Dermis microvascular lymphatic vessel endothelial cell (primary cell): ENCODE measurements around the gene ZNRF3. TPM values are rescaled to one million over a fixed set of nuclear protein-coding genes. Genes with fewer than 3 reads are reported as not detected.

ENCODE experiments used
- DNase-seq, 2 donors: peaks; one replicate each; pipeline versions ENCODE4 v3.0.0 to v3.0.0-alpha.2; 2010; ENCODE audit warnings: low read depth in 2 of 2
- total RNA-seq: library from RNA; depleted of rRNA; stranded (reverse); fragments of >200 nt; gene quantifications from 2 replicates; pipeline ENCODE4 v1.2.1, GENCODE V29; 2014

ZNRF3 gene
- total RNA-seq, 1 donor from 2014 or later: 1.5 TPM

GRCh38 chr22:29087012-29087411 lies 203.6 kb downstream of the ZNRF3 start:
- no peak for DNase-seq

DNA sequence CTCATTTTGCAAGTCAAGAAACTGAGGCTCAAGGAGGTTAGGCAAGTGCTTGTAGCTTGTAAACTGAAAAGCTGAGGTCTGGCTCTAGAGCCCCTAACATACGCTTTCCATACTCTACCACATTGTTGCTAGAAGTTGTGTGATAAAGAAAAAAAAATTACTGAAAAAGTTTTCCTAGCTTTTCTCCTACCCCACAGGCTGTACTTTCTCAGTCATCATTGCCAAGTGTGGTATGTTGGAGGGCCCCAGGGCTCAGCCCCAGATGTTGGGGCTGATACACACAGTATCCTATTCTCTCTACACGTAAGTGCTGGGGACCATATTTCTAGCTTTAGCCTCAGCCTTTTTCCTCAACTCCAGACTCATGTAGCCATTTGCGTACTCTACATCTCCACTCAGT lies 205.4 kb downstream of the ZNRF3 start:
- DNase-seq: no peak

GRCh38 chr22:29089507-29089906 lies 206.1 kb downstream of the ZNRF3 start:
- DNase-seq: no peak

DNA sequence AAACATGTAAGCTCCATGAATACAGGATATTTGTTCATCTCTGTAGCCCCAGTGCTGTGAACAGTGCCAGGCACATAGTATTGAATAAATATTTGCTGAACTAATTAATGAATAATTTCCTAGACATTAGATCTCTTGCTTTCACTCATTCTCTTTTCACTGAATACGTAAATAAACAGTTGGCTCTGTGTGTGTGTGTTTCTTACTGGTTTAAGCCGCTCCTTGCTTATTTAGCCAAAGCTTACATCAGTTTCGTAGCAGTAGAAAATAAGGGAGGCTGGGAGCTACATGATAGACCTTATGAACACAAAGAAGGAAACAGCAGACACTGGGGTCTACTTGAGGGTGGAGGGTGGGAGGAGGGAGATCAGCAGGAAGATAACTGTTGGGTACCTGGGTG lies 206.7 kb downstream of the ZNRF3 start:
- DNase-seq: no peak

GRCh38 chr22:29092243-29092642 lies 208.9 kb downstream of the ZNRF3 start:
- no peak for DNase-seq

DNA sequence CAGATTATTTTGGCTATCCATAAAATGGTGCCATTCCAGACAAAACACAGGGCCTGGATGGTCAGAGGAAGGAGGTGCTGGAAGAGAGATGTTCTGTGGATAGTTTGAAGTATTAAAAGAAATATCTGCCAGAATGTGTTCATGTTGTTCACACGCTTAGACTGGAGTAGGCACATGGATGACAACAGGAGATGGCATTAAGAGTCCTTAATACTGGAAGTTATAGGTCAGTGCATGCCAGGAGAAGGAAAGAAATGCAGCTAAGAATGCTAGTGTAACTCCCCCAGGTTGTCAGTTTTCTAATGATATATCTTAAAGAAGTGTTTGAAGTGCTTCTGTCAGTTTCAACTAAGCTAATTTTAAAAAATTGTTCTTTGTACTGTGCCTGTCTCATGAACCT lies 209.7 kb downstream of the ZNRF3 start:
- DNase-seq: no peak

DNA sequence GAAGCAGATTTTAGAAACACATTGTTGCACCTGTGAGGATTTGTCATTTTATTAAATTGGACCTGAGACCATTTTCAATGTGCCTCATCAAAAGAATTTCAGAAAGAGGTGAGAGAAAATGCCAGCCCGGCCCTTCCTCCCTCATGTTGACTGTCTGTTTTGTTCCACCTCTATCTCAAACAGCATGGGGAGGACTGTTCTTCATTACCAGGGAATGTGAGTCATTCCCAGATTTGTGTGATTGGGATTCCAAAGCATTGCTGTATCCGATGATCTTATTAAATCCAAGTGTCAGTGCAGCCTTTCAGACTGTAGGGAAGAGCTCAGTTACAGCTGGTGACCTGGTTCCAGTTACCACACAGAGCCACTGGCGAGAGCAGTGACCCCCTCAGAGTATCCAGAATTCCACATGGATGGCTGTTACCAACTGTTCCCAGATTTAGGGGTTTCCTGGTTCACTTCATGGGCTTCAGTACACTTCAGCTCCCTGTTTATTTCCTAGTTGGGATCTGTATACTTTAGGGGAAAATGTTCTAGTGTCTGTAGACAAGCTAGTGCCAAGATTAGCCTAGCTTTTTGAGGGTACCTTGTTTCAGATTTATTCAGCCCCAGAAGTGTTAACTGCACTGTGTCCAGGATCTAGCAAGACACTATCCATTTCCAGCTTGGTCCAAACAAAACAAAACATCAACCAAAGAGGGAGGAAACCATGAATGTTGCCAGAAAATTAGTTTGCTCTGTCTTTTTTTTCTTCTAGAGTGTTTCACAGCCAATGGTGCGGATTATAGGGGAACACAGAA lies 210.3 kb downstream of the ZNRF3 start:
- no peak for DNase-seq

- DNase-seq: no peak
Measured at GRCh38 chr22:29095459-29095858, 212.1 kb downstream of the ZNRF3 start.

DNA sequence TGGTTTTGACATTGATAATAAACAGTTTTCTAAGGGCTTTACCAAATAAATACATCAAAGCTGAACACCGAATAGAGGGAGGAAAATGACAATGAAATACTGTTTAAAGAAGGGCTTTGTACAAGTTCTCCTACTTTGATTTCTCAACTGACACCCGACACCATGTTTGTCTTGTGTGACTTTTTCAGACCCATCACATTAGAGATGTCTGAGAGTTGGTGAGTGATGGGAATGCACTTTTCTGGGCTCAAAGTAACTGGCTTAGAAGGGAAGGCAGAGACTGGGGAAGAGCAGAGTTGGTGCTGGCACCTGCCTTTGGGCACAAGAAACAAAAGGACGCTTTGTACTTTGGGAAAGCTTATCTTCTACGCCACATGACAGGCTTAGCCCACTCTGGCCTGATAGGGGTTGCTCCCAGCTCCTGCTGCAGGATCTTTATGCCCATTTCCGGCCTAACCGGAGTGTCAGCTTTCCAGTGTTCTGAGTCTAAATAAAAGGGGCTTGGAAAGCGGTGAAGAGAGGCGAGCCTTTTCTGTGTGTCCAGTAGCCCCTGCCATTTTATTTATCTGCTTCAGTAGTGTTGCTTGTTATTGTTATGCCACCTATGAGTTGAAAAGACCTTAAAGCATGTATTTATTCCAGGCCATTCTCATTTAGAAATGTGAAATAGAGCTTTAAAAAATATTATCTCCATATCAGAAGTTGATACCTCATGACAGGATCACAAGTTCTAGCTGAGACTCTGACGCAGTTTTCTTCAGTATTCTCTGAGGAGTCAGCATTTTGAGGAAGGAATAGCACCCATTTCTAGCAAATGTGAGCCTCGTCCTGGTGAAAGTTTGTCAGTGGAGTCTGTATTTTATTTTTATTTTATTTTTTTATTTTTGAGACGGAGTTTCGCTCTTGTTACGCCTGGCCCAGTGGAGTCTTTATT lies 213.6 kb downstream of the ZNRF3 start:
- DNase-seq: no peak

- DNase-seq: no peak
Measured at GRCh38 chr22:29098296-29098695, 214.9 kb downstream of the ZNRF3 start.

GRCh38 chr22:29102300-29102699 lies 218.9 kb downstream of the ZNRF3 start:
- no peak for DNase-seq

GRCh38 chr22:29103121-29103520 lies 219.7 kb downstream of the ZNRF3 start:
- no peak for DNase-seq

DNA sequence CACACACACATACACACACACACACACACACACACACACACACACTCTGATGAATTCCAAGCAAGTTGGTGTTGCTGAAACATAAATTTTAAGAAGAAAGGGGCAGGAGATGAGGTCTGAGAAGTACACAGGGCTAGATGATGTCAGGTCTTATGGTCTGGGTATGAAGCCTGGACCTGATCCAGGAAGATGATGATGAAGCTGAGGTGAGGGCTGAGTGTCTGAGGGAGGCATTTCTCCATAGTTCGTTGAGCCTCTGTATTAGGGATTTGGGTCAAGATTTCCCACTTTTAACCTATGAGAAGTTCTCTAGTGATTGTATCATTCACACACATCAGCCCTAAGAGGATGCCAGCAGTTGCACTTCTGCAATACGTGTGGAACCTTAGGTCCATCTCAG lies 222.1 kb downstream of the ZNRF3 start:
- no peak for DNase-seq

DNA sequence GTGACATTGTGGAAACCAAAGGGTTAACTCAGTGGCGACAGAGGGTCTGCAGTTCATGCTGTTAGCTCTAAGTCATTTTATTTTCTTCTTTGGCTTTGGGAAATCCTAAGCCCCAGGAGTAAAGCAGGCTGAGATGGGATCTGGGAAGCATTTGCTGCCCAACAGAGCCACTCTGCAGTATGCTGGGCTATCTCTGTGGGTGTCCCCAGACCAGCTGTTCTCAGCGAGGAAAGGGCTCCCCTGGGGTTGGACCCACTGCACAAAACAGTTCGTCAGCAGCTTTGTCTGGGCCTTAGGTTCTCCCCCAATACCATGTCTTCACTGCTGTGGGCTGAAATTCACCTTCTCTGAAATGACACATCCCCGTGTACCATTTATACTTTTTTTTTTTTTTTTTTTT lies 223.5 kb downstream of the ZNRF3 start:
- DNase-seq: no peak

Other genes starting within 250 kb of the ZNRF3 start
- gene TTC28, start 203.7 kb upstream of the ZNRF3 start, total RNA-seq: 11.7 and 17.2 TPM in 2 replicates
- 4.7 and 6.8 TPM in 2 replicates for gene CHEK2, start 141.8 kb upstream of the ZNRF3 start, total RNA-seq
- 14.9 and 19.8 TPM in 2 replicates for gene HSCB, start 141.5 kb upstream of the ZNRF3 start, total RNA-seq
- 13.1 and 13.7 TPM in 2 replicates for gene CCDC117, start 110.9 kb upstream of the ZNRF3 start, total RNA-seq
- 71.6 and 103 TPM in 2 replicates for gene XBP1, start 83.0 kb upstream of the ZNRF3 start, total RNA-seq
- not detected in 2 replicates for gene C22orf31, start 178.3 kb downstream of the ZNRF3 start, total RNA-seq
- gene KREMEN1, start 189.5 kb downstream of the ZNRF3 start, total RNA-seq: 0.26 and 0.63 TPM in 2 replicates